Suprapubic skin (tissue), 4 donors: ENCODE measurements around the gene SLC39A10. TPM values are rescaled to one million over a fixed set of nuclear protein-coding genes. Genes with fewer than 3 reads are reported as not detected.

ENCODE experiments used
- DNase-seq, 2 donors: peaks; one replicate each; pipeline ENCODE4 v3.0.0-alpha.2; 2019; ENCODE audit warnings: low spot score in 2 of 2
- H3K27ac ChIP-seq: fragments of 200-600 bp; sonication (generic); one replicate; pipeline ENCODE4 v1.5.1; 2019
- H3K27me3 ChIP-seq: fragments of 200-600 bp; sonication (generic); one replicate; pipeline ENCODE4 v1.5.1; 2019
- H3K36me3 ChIP-seq: fragments of 200-600 bp; sonication (generic); one replicate; pipeline ENCODE4 v1.5.1; 2019
- H3K4me1 ChIP-seq: fragments of 200-600 bp; sonication (generic); one replicate; pipeline ENCODE4 v1.5.1; 2019
- H3K4me3 ChIP-seq: fragments of 200-600 bp; sonication (generic); one replicate; pipeline ENCODE4 v1.5.1; 2019; ENCODE audit warnings: mild to moderate bottlenecking
- H3K9me3 ChIP-seq: fragments of 200-600 bp; sonication (generic); one replicate; pipeline ENCODE4 v1.5.1; 2019
- CTCF ChIP-seq, 2 donors: fragments of 200-600 bp in 1 of 2; fragments of 450-650 bp in 1 of 2; sonication (generic) in 1 of 2; IDR thresholded peaks; one replicate each; pipeline ENCODE4 v1.5.1; 2016 to 2019; ENCODE audit warnings: antibody characterized with exemption in 2 of 2, mild to moderate bottlenecking in 1 of 2, moderate library complexity in 1 of 2
- EP300 ChIP-seq: sonication (generic); formaldehyde crosslinking; IDR thresholded peaks from one replicate; pipeline ENCODE4 v1.6.1; 2017; ENCODE audit warnings: antibody characterized with exemption
- POLR2A ChIP-seq, 2 donors: fragments of 450-650 bp; IDR thresholded peaks; one replicate each; pipeline ENCODE4 v1.6.1; 2017; ENCODE audit warnings: antibody characterized with exemption in 2 of 2, mild to moderate bottlenecking in 2 of 2, moderate library complexity in 2 of 2
- POLR2AphosphoS5 ChIP-seq, 3 donors: sonication (generic); formaldehyde crosslinking; IDR thresholded peaks; one replicate each; pipeline ENCODE4 v1.6.1; 2017; ENCODE audit warnings: antibody characterized with exemption in 3 of 3
- whole genome bisulfite sequencing: methylation state at CpG from one replicate; pipeline ENCODE4 v1.1.5; 2018; 5-methylcytosine and 5-hydroxymethylcytosine counted together
- total RNA-seq, 4 donors: library from RNA; depleted of rRNA; stranded (reverse); fragments of >200 nt; gene quantifications; one replicate each; pipeline ENCODE4 v1.1.0, GENCODE V29; 2016

Gene SLC39A10
- total RNA-seq, 4 donors from 2014 or later, result 14.1 to 20.3 (median 16.5) TPM

DNA sequence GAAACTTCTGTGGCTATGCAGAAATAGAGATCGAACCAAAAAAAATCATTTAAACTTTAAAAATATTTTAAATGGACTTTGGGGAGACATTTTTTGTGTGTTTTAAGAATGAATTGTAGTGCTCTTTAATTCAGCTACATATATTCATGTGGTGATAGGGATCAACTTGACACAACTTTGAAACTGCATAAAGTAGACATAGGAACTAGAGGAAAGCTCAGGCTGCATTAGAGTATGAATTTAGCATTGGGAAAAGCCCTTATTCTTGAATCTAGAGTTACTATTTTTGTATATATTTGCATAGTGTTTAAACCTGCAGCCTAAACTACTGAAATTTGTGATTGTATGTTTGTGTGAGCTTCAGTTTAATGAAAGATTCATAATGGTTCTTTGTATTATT lies 78.3 kb downstream of the SLC39A10 start:
- WGBS, result 89% methylated on average over 1 of the region's 1 CpG
- TF ChIP-seq POLR2A (IDR thresholded peaks at IDR 0.05), result no peak
- no peak for TF ChIP-seq EP300
- TF ChIP-seq POLR2AphosphoS5 (IDR thresholded peaks at IDR 0.05), result no peak
- no peak for TF ChIP-seq CTCF (IDR thresholded peaks at IDR 0.05)
- Histone ChIP-seq H3K27ac (no peak overlapping the region), H3K4me1 (no peaks in the 10 kb centered on the region), H3K9me3 (no peaks in the 10 kb centered on the region), H3K27me3 (no peaks in the 10 kb centered on the region), H3K4me3 (no peak overlapping the region), H3K36me3 (peaks cover 22% of the 10 kb centered on the region)
- DNase-seq, result no peak

DNA sequence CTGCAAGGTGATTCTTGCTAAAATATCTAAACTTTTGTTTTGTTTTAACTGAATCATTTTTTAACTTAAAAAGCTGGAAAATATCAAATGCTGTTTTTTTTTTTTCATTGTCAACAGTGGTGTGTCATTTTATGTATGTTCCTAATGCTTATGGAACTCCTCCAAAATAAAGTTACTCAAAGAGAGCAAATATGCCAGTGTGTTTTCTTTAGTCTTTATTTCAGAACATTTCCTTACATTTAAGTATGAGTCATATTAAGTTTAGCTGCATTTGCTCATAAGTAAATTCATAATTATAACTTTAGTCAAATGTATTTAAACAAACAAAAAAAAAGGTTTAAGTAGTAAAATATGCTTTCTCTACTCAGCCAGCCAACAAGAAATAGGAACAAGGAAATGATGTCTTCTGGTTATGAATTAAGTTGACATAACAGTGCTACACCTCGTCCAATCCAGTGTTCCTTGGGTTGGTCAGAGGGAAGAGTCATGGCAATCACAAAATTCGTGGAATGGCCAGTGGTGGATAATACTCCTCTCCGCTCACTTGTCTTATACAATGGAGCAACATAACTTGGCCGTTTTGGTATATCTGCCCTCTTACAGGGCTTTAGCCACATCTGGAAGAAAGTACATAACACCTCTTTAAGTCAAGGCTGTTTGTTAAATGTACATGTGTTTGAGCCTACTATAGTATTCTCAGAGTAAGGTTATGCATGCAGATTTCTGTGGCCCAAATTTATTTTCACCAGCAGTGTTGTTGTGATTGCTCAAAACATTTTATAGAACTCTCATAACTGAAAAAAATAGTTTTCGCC lies 80.7 kb downstream of the SLC39A10 start:
- TF ChIP-seq POLR2AphosphoS5 (IDR thresholded peaks at IDR 0.05) (no peak), CTCF (IDR thresholded peaks at IDR 0.05) (no peak), POLR2A (IDR thresholded peaks at IDR 0.05) (no peak), EP300 (no peak)
- peaks cover 17% of the 10 kb centered on the region for H3K36me3 ChIP-seq
- no peak overlapping the region for H3K4me3 ChIP-seq
- DNase-seq, result no peak
- WGBS, result 86% methylated on average over 5 of the region's 5 CpGs
- H3K27ac ChIP-seq, result no peak overlapping the region
- no peaks in the 10 kb centered on the region for H3K9me3 ChIP-seq
- H3K4me1 ChIP-seq, result no peaks in the 10 kb centered on the region
- no peaks in the 10 kb centered on the region for H3K27me3 ChIP-seq

DNA sequence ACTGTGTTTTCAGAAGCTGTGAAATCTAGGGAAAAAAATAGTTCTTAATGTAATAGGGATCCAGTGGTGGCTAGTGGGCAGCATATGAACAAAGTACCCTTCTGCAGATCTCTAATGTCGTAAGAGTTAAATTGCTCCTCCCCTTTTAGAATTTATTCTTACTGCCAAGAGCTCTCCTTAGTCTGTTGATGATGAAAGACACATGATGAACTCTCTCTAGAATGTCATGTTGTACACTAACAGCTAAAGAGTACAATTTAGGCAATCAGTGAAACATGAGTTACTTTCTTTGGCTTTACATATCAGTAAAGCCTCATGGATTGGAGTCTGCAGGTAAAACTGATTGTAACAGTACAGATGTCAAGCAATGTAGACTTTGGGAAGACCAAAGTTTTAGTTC lies 84.2 kb downstream of the SLC39A10 start:
- DNase-seq, result no peak
- no peaks in the 10 kb centered on the region for H3K27me3 ChIP-seq
- no peak overlapping the region for H3K27ac ChIP-seq
- no peaks in the 10 kb centered on the region for H3K9me3 ChIP-seq
- H3K4me3 ChIP-seq, result no peak overlapping the region
- H3K4me1 ChIP-seq, result no peaks in the 10 kb centered on the region
- 94% methylated on average over 1 of the region's 1 CpG for WGBS
- H3K36me3 ChIP-seq, result peaks cover 2% of the 10 kb centered on the region
- TF ChIP-seq CTCF (IDR thresholded peaks at IDR 0.05) (no peak), POLR2A (IDR thresholded peaks at IDR 0.05) (no peak), POLR2AphosphoS5 (IDR thresholded peaks at IDR 0.05) (no peak), EP300 (no peak)

DNA sequence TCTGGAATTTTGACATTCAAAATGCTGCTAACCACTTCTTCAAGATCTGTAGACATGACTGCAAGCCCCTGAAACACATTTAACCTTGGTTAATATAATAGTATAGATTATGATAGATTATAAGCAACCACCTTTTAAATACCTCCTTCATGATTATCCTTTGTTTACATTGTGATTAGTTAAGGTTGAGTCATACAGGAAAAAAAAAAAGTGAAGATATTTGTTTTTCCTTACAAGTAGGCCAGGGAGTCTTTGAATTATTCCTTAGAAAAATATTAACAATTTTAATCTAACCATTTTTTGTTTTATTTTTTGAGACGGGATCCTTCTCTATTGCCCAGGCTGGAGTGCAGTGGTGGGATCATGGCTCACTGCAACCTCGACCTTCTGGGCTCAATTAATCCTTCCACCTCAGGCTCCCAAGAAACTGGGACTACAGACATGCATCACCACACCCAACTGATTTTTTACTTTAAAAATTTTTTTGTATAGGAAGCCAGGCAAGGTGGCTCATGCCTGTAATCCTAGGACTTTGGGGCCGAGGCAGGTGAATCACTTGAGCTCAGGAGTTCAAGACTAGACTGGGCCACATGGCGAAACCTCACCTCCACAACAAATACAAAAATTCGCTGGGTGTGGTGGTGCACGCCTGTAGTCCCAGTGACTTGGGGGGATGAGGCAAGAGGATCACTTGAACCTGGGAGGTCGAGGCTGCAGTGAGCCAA lies 99.4 kb downstream of the SLC39A10 start:
- no peaks in the 10 kb centered on the region for H3K36me3 ChIP-seq
- no peak overlapping the region for H3K27ac ChIP-seq
- 78% methylated on average over 7 of the region's 7 CpGs for WGBS
- H3K9me3 ChIP-seq, result peaks cover 10% of the 10 kb centered on the region
- DNase-seq, result no peak
- H3K4me3 ChIP-seq, result no peak overlapping the region
- no peaks in the 10 kb centered on the region for H3K27me3 ChIP-seq
- TF ChIP-seq EP300, result no peak
- no peak for TF ChIP-seq POLR2A (IDR thresholded peaks at IDR 0.05)
- no peak for TF ChIP-seq CTCF (IDR thresholded peaks at IDR 0.05)
- no peak for TF ChIP-seq POLR2AphosphoS5 (IDR thresholded peaks at IDR 0.05)
- H3K4me1 ChIP-seq, result no peaks in the 10 kb centered on the region

DNA sequence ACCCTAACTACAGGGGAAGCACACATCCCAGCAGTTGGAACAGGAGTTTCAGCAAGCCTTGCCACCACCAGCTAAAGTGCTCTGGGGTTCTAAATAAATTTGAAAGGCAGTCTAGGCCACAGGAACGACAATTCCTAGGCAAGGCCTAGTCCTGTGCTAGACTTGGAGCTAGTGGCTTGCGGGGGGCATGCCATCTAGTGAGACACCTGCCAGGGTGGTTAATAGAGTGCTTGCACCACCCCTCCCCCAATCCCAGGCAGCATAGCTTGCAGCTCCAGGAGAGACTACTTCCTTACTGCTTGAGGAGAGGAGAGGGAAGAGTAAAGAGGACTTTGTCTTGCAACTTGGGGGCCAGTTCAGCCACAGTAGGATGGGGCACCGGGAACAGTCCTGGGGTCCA lies 101.8 kb downstream of the SLC39A10 start:
- Histone ChIP-seq H3K27me3 (no peaks in the 10 kb centered on the region), H3K4me1 (no peaks in the 10 kb centered on the region), H3K4me3 (no peak overlapping the region), H3K27ac (no peak overlapping the region), H3K36me3 (no peaks in the 10 kb centered on the region), H3K9me3 (peaks cover 10% of the 10 kb centered on the region)
- DNase-seq, result no peak
- WGBS, result 97% methylated on average over 3 of the region's 3 CpGs
- TF ChIP-seq POLR2AphosphoS5 (IDR thresholded peaks at IDR 0.05), result no peak
